PC-9 (cell line): ENCODE results near the gene BFSP1.
A peak's percentile ranks its signal among the peaks of the same experiment; 100 is the strongest.

Experiments used
- CTCF ChIP-seq: fragments of 200-600 bp; sonication (generic); conservative IDR thresholded peaks from 2 replicates; pipeline ENCODE4 v1.6.1; 2017; ENCODE audit warnings: mixed run types, antibody characterized with exemption, mild to moderate bottlenecking, moderate library complexity
- EZH2 ChIP-seq: fragments of 200-600 bp; sonication (generic); IDR thresholded peaks from 2 replicates; pipeline ENCODE4 v1.8.0; 2017; ENCODE audit warnings: antibody characterized with exemption, low read depth

DNA sequence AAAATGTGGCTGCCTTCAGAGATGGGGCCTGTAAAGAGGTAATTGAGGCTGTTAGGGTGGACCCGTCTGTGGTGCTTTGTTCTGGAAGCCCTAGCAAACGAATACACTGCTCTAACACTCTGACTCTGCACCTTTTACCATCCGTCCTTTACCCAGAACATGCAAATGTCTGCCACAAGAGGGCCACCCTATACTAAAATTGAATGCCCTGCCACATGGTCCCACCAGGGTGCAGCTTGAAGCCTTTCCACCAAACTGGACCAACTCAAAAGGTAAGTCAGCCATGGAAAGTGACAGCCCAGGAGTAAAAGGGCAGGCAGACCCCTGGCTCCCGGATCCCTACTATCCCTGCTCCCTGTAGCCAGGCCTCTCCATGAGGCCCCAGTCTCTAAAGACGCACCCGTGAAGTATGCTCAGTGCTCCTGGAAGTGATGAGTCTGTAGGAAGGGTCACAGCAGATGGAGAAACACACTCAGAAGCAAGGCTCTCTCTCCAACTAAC lies 5.8 kb upstream of the BFSP1 start:
- peak; percentile 93 for TF ChIP-seq CTCF
- no peak for TF ChIP-seq EZH2
